Heart left ventricle (tissue), 13 donors: ENCODE measurements around the gene NUP210.

Source experiments
- POLR2A ChIP-seq, 2 donors: fragments of 450-650 bp; IDR thresholded peaks; one replicate each; pipeline ENCODE4 v1.6.1; 2017; ENCODE audit warnings: antibody characterized with exemption in 2 of 2, mild to moderate bottlenecking in 2 of 2, moderate library complexity in 2 of 2
- TF ChIP-seq, protein P1 (sequence below), 12 donors: fragments of 200-600 bp; sonication (generic) in 4 of 12; IDR thresholded peaks; one replicate each; pipeline versions ENCODE4 v1.5.0 to v1.8.0; 2018 to 2022; ENCODE audit warnings: antibody characterized with exemption in 12 of 12, mild to moderate bottlenecking in 5 of 12
- donor health status: ischemic (EF 13 %, LVEDD 7.1; RV severe dilation, severe dysfunction).
- donor health status: DM: no; HTN: yes; CAD: no.
- donor health status: DM: no; HTN: no; CAD: no.
- donor health status: ischemic (EF 25% LVEDD 6.9; RV normal size, moderate dysfunction).
- donor health status: ischemic (EF 25% LVEDD 5.7; RV mildly dilated, moderate dysfunction).
- donor health status: ischemic (EF 35%, LVEDD 5.7; RV mildly dilated, moderate dysfunction).
- donor health status: nonischemic (EF 11% LVEDD 7.7; RV severe dilation, severe dysfunction).
- donor health status: DM: yes; HTN: yes; CAD: no.
- donor health status: PGD.
- donor health status: ischemic (EF 29% LVEDD 5.4; RV normal size, mild dysfunction).
- donor health status: nonischemic (EF 23%, LVEDD 6.1; RV moderate dilation, normal function).

GRCh38 chr3:13417166-13417947 lies 2.8 kb downstream of the NUP210 start:
- TF ChIP-seq, protein P1, sequence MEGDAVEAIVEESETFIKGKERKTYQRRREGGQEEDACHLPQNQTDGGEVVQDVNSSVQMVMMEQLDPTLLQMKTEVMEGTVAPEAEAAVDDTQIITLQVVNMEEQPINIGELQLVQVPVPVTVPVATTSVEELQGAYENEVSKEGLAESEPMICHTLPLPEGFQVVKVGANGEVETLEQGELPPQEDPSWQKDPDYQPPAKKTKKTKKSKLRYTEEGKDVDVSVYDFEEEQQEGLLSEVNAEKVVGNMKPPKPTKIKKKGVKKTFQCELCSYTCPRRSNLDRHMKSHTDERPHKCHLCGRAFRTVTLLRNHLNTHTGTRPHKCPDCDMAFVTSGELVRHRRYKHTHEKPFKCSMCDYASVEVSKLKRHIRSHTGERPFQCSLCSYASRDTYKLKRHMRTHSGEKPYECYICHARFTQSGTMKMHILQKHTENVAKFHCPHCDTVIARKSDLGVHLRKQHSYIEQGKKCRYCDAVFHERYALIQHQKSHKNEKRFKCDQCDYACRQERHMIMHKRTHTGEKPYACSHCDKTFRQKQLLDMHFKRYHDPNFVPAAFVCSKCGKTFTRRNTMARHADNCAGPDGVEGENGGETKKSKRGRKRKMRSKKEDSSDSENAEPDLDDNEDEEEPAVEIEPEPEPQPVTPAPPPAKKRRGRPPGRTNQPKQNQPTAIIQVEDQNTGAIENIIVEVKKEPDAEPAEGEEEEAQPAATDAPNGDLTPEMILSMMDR (IDR thresholded peaks at IDR 0.05): no peak
- TF ChIP-seq POLR2A (IDR thresholded peaks at IDR 0.05): no peak
